WI38 (cell line): ENCODE results near the gene SMIM23.

Experiments used
- H3K4me3 ChIP-seq: 2 replicates; pipeline ENCODE4 v1.5.1; 2011; ENCODE audit warnings: low read depth, mild to moderate bottlenecking, control low read depth, low read length
- TF ChIP-seq, protein P1 (sequence below): IDR thresholded peaks from 2 replicates; pipeline ENCODE4 v1.5.1; 2012; ENCODE audit warnings: low read depth, mild to moderate bottlenecking, control low read depth, low read length

The SMIM23 gene

DNA sequence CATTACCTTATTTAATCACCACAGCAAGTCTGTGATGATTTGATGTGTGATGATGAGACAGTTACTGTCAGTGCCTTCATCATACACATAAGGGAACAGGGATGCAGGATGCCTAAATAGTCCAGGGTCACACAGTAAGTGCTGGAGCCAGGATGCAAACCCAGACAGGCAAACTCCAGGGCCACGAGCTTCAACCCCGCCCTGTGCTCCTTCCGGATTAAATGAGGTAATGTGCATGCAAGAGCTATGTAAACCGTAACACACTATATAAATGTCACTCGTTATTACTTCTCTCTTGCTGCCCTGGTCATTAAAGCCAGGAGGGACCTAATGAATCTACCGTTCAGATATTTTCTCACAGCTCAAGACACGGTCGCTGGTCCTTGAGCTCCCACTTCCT is 12.8 kb downstream of the SMIM23 start:
- TF ChIP-seq, protein P1, sequence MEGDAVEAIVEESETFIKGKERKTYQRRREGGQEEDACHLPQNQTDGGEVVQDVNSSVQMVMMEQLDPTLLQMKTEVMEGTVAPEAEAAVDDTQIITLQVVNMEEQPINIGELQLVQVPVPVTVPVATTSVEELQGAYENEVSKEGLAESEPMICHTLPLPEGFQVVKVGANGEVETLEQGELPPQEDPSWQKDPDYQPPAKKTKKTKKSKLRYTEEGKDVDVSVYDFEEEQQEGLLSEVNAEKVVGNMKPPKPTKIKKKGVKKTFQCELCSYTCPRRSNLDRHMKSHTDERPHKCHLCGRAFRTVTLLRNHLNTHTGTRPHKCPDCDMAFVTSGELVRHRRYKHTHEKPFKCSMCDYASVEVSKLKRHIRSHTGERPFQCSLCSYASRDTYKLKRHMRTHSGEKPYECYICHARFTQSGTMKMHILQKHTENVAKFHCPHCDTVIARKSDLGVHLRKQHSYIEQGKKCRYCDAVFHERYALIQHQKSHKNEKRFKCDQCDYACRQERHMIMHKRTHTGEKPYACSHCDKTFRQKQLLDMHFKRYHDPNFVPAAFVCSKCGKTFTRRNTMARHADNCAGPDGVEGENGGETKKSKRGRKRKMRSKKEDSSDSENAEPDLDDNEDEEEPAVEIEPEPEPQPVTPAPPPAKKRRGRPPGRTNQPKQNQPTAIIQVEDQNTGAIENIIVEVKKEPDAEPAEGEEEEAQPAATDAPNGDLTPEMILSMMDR, result no peak
- no peak overlapping the region for H3K4me3 ChIP-seq

DNA sequence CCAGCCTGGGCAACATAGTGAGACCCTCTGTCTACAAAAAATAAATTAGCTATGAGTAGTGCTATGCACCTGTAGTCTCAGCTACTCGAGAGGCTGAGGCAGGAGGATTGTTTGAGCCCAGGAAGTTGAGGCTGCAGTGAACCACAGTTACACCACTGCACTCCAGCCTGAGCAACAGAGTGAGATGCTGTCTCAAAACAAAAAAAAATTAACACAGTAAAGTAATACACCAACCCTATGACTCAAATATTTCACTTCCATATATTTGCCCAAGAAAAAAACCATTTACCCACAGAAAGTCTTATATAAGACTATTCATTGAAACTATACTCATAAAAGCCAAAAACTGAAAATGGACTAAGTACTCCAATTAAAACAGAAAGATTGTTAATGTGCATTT is 16.2 kb downstream of the SMIM23 start:
- H3K4me3 ChIP-seq, result no peak overlapping the region

DNA sequence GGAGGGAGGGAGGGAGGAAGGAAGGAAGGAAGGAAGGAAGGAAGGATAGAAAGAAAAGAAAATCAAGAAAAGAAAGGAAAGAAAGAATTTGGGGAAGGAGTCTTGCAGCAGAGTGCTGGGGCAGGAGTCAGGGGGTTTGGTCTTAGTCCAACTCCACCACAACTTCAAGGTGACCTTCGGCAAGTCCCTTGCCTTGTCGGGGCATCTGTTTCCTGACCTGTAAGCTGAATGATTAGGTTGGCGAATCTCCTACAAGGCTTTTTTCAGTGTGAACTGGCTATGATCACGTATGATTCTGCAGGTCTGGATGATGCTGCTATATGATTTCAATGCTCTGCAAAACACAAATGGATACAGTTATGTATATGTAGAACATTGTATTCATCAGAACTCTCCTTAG is 20.1 kb downstream of the SMIM23 start:
- TF ChIP-seq, protein P1, result no peak
- H3K4me3 ChIP-seq, result no peak overlapping the region

More for the DNA sequence above, 16.2 kb downstream of the SMIM23 start:
- TF ChIP-seq, protein P1, result no peak

DNA sequence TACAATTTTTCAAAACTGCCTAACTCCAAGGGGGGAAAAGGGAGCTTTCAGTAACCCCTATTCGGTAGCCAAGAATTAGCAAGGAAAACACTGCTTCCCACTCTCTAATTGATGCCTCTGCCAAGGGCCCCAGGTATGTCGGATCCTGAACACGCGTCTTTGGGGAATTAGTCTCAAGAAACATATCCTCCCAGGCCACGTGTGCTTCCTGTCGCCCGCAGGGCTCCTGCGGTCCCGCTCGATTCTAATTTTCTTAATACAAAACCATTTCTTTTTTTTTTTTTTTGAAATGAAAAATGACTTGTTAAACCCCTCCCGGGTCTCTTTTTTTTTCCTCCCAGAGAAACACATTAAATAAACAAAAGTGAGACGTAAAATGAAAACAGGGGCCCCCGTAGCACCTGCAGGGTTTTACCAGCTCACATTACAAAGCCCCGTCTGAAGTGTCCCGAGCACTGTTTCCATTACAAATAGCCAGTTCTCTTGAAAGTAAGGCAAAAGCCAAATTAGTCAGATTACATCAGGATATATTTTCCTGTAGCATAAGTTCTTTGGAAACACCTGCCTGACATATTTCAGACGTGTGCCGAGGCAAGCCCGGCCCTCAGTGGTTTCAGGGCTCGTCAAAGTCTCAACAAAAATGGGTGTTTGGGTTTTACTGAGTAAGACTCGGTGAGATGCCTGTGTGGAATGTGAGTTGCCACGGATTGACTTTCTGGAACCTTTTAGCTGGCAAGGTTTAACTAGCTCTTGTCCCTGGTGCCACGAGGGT is 21.5 kb downstream of the SMIM23 start:
- TF ChIP-seq, protein P1, result no peak
- H3K4me3 ChIP-seq, result no peak overlapping the region

DNA sequence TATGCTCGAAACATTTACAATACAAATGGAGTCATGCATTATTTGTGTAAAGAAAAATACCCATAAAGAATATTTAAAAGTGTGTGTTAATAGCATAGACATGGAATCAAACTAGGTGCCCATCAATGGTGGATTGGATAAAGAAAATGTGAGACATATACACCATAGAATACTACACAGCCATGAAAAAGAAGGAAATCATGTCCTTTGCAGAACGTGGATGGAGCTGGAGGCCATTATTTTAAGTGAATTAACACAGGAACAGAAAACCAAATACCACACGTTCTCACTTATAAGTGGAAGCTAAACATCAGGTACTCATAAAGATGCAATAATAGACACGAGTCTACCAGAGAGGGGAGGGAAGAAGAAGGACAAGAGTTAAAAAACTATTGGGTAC is 22.8 kb downstream of the SMIM23 start:
- no peak overlapping the region for H3K4me3 ChIP-seq
- TF ChIP-seq, protein P1, result no peak

DNA sequence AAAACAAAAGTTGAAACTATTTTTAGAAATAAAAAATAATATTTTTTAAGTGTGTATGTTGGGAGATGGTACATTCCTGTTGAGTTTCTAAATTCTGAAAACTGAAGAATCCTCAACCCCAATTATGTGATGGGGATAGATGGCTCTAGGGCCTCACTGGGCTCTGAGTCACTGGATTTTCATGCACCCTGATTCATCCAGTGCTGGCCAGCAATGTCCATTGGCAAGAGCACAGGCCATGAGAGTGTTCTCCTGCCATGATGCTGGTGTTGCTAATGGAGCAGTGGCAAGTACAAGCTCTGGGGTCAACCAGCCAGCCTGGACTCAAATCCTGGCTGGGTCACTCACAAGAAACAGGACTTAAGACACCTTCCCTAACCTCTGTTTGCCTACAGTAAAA is 23.3 kb downstream of the SMIM23 start:
- TF ChIP-seq, protein P1, result no peak
- no peak overlapping the region for H3K4me3 ChIP-seq

DNA sequence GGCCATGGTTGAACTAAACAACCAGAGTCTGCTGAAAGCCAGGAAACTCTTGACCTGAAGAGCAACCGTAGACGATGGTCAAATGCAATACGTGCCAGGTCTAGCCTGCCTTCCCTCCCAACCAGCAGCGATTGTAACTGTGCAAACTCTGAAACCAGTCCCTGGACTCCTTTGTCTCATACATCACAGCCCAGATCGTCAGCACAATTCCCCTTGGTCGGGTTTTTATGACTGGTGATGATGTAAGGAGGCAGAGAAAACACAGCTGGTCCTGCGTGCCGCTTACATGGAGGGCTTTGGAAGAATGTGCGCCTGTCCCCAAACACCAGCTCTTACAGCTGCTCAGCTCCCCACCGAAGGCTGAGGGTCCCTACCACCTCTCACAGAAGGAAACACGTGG is 24.6 kb downstream of the SMIM23 start:
- TF ChIP-seq, protein P1, result no peak
- H3K4me3 ChIP-seq, result no peak overlapping the region
